GM12865 (cell line): Measurements from ENCODE around the gene MIP.

Experiments
- DNase-seq: peaks from one replicate; pipeline ENCODE4 v3.0.0; 2010; ENCODE audit warnings: low read depth
- H3K4me3 ChIP-seq: 2 replicates; pipeline ENCODE4 v1.5.1; 2011; ENCODE audit warnings: mild to moderate bottlenecking, low read depth, low read length, control low read depth
- TF ChIP-seq, protein P1 (sequence below): IDR thresholded peaks from 2 replicates; pipeline ENCODE4 v1.5.1; 2011; ENCODE audit warnings: low read length, control low read depth, low read depth, inconsistent platforms; ENCODE audit not compliant: insufficient read depth; ENCODE audit errors: missing control alignments

MIP gene

DNA sequence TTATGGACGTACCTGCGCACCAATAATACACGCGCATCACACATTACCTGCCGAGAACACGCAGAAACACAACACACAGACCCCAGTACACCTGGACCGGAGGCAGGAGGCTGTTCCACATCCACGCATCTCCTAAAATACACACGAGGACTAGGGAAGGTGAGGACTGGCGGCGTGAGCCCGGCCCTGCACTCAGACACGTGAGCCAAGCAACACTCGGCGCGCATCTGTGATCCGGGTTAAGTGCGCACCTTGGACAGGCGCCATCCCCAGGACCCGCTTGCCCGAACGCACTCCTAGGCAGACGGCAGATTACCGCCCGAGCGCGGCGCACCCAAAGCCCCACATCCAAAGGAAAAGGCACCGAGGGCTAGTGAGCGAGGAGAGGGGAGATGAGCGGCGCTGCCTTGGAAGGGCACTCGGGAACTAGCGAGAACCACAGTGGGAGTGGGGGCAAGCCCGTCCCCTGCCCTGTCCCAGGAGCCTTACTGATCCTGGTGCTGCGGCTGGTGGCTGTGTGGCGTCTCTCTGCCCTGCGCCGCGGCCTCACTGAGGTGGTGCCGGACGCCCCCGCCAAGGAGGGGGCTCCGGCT, 33.1 kb upstream of the MIP start:
- peak overlapping the region; percentile 58 for H3K4me3 ChIP-seq
- TF ChIP-seq, protein P1, sequence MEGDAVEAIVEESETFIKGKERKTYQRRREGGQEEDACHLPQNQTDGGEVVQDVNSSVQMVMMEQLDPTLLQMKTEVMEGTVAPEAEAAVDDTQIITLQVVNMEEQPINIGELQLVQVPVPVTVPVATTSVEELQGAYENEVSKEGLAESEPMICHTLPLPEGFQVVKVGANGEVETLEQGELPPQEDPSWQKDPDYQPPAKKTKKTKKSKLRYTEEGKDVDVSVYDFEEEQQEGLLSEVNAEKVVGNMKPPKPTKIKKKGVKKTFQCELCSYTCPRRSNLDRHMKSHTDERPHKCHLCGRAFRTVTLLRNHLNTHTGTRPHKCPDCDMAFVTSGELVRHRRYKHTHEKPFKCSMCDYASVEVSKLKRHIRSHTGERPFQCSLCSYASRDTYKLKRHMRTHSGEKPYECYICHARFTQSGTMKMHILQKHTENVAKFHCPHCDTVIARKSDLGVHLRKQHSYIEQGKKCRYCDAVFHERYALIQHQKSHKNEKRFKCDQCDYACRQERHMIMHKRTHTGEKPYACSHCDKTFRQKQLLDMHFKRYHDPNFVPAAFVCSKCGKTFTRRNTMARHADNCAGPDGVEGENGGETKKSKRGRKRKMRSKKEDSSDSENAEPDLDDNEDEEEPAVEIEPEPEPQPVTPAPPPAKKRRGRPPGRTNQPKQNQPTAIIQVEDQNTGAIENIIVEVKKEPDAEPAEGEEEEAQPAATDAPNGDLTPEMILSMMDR = no peak
- DNase-seq = peak; percentile 26

DNA sequence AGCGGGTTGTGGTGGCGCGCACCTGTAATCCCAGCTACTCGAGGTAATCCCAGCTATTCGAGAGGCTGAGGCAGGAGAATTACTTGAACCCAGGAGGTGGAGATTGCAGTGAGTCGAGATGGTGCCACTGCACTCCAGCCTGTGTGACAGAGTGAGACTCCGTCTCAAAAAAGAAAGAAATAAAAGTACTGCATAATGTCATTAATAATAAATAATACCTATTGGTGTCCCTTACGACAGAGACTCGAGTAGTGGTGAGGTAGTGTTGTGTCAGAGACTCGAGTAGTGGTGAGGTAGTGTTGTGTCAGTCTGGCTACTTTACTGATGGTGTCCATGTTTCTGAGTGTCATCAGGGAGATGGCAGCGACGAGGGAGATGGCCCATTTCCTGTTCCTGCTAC, 32.2 kb upstream of the MIP start:
- no peak overlapping the region for H3K4me3 ChIP-seq
- TF ChIP-seq, protein P1 = no peak
- no peak for DNase-seq

DNA sequence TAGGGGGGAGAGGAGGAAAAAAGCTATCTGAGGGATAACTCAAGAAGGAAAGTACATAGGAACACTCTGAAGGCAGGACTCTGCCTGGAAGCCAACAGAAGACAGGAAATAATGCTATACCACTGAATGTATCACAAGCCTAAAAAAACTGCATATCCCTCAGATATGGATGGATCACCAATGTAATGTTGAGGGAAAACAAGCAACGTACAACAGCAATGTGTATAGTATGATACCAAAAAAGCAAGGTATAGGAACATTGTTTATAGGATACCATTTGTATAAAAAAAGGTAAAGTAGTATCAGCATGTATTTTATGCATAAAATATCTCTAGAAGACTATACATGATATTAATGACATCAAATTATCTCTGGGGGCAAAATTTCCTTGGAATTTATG, 30.1 kb upstream of the MIP start:
- H3K4me3 ChIP-seq = no peak overlapping the region
- TF ChIP-seq, protein P1 = no peak
- no peak for DNase-seq

DNA sequence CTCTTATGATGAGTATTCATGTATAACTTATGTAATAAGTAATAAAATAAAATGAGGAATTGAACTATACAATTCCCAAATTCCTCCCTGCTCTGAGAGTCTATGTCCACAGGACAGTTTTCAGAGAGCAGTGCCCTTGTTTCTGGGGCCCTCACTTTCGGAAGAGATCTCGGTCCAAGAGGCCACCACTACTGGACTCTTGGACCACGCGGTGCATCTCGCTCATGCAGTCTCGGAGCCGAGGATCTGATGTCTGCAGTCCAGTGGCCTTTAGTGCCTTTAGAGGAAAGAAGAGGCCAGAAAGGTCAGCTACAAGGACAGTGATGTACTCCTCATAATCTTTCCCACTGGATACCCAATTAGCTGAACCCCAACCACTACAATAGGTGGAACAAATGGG, 25.2 kb upstream of the MIP start:
- no peak for DNase-seq
- H3K4me3 ChIP-seq = no peak overlapping the region
- TF ChIP-seq, protein P1 = no peak

DNA sequence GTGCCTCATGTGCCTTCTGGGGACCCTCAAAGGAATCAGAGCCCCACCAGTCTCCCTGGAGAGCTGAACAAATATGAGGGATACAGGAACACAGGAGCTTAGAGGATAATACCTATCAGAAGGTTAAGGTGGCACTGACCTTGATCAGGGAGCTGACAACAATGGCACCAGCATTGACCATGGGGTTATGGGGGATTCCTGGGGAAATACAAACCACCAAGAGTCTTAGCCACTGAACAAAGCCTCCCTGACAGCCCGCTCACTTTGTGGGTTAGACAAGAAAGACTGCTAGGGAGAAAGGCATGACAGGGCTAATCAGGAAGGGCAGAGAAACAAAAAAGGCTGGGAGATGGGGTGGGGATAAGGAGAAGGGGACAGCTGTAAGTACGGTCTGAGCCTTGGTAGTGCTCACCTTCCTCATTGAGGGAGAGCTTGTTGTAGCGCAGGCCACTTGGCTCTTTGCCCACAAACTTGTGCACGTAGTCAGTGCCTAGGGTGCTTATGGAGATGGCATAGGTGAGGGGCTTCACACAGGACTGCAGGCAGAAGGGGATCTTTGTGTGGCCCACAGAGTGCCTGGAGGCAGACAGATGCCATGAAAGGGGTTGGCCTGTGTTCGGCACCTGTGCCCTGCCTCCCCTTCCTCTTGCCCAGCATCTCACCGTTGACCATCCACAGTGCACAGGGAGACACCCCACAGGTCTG, 23.2 kb upstream of the MIP start:
- TF ChIP-seq, protein P1 = no peak
- no peak overlapping the region for H3K4me3 ChIP-seq
- DNase-seq = no peak

DNA sequence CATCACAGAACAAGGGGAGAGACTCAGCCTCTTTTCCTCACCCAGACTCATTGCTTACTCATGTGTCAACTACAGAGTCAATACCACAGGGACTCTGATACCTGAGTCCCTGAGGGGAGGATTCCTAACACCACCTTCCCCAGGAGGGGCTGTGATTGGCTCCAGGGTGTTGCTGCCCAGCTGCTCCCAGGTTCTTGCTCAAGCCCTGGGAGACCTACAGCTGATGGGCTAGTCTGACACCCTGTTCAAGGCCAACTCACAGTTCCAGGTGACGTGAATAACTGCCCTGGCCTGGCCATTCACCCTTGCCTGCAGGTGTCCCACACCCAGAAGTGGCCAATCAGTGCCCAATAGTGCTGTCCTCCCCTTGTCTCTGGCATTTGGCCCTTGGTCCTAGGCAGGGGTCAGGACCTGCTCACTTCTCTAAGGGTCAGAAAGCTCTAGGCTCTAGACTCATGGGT, 22.5 kb upstream of the MIP start:
- DNase-seq = no peak
- TF ChIP-seq, protein P1 = no peak
- H3K4me3 ChIP-seq = no peak overlapping the region

DNA sequence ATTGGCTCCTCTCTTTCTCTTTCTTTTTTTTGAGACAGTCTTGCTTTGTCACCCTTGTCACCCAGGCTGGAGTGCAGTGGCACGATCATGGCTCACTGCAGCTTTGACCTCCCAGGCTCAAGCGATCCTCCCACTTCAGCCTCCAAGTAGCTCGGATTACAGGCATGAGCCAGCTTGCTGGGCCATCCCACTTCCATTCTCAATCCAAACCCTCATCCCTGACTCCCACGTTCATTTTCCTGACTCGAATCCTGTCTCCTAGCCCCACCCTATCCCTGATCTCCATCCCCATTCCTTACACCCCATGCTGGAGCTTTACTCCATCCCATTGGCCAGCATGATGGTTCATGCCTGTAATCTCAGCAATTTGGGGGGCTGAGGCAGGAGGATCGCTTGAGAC, 21.7 kb upstream of the MIP start:
- TF ChIP-seq, protein P1 = no peak
- no peak for DNase-seq
- no peak overlapping the region for H3K4me3 ChIP-seq
